ENCODE measurements around the gene SRA1. TPM values are rescaled to one million over a fixed set of nuclear protein-coding genes. Genes with fewer than 3 reads are reported as not detected.
A peak's percentile ranks its signal among the peaks of the same experiment; 100 is the strongest.

Gene SRA1
- total RNA-seq, 5 donors from 2014 or later (not counting 1 experiment from before 2014, with no cell fraction given), result 26.8 to 30.5 (median 28.4) TPM

- Mint-ChIP-seq H3K36me3 (peaks cover 29% of the 10 kb centered on the region), H3K27me3 (no peaks in the 10 kb centered on the region)
Observed at GRCh38 chr5:140565024-140565779, 7.9 kb upstream of the SRA1 start.

GRCh38 chr5:140564196-140565023 is 7.1 kb upstream of the SRA1 start, which contains the start of the genes APBB3 and SLC35A4:
TSS of gene APBB3 (minus strand) at chr5:140564598. CDS start at chr5:140564245, 353 bp downstream.
TSS of gene SLC35A4 (plus strand) at chr5:140564828. CDS start at chr5:140567170, 2,342 bp downstream.
- Mint-ChIP-seq H3K27me3 (no peaks in the 10 kb centered on the region), H3K36me3 (peaks cover 28% of the 10 kb centered on the region), H3K27ac (peak within 1 kb of the TSS; percentile 96 to 99), H3K9me3 (no peaks in the 10 kb centered on the region), H3K4me1 (peaks cover 64 to 74% (median 66%) of the 10 kb centered on the region in 3 donors), H3K4me3 (peak within 1 kb of the TSS; percentile 90 to 98 (median 94))
- ChIA-PET POLR2A (interaction anchor here (0.5 to 2.3 kb wide), 7 partner anchors 9 to 85 kb away, joined by 3 to 11 read pairs (median 4); partner anchors contain the start of genes EIF4EBP3 (in 1 of the 2), IK (in 1 of the 2) and NDUFA2 (in 1 of the 2)), CTCF (interaction anchor here in 1 of 2 donors (0.6 to 1.9 kb wide), 4 partner anchors 17 to 147 kb away, joined by 3 to 11 read pairs (median 3); partner anchors contain the start of gene EIF4EBP3)
- Histone ChIP-seq H3K36me3 (ENCODE audit: control insufficient read depth in 2 of 2, extremely low read depth in 1 of 2, insufficient read depth in 1 of 2, low read length in 1 of 2) (peaks cover 11 to 41% of the 10 kb centered on the region in 2 donors), H3K9me3 (no peaks in the 10 kb centered on the region), H3K4me1 (ENCODE audit: control insufficient read depth in 1 of 2, extremely low read depth in 1 of 2, insufficient read depth in 2 of 2, low read length in 2 of 2) (peaks cover 13 to 46% of the 10 kb centered on the region in 2 experiments), H3K27me3 (replicated peaks in 1 of 2; ENCODE audit: control insufficient read depth in 2 of 2, extremely low read depth in 1 of 2, insufficient read depth in 2 of 2, low read length in 1 of 2) (no peaks in the 10 kb centered on the region), H3K27ac (ENCODE audit: low read length) (peak within 1 kb of the TSS; percentile 83), H3K4me3 (ENCODE audit: control insufficient read depth in 1 of 2, extremely low read depth in 1 of 2, low read length in 1 of 2) (peak within 1 kb of the TSS; percentile 65 to 96)
- under 1% methylated on average over 71 of the region's 74 CpGs for WGBS (ENCODE audit: insufficient coverage)
- DNase-seq (peak; percentile 90 to 99 (median 99)), ATAC-seq (replicated peaks in 1 of 4) (peak; percentile 88 to 91 (median 90))

More at GRCh38 chr5:140565024-140565779, 7.9 kb upstream of the SRA1 start:
- Mint-ChIP-seq H3K9me3 (no peaks in the 10 kb centered on the region), H3K27ac (peak overlapping the region; percentile 96 to 99), H3K4me3 (peak overlapping the region; percentile 90 to 98 (median 94)), H3K4me1 (peaks cover 67 to 79% (median 74%) of the 10 kb centered on the region in 3 donors)
- DNase-seq (no peak), ATAC-seq (replicated peaks in 1 of 4) (peak in 1 of 4 experiments; percentile 1)
- ChIA-PET CTCF (interaction anchor here in 1 of 2 donors (0.6 to 1.2 kb wide), 4 partner anchors 20 to 146 kb away, joined by 3 to 4 read pairs (median 3); no protein-coding TSS in a partner anchor), POLR2A (interaction anchor here (0.6 to 2.3 kb wide), 5 partner anchors 17 to 62 kb away, joined by 3 to 11 read pairs (median 4); partner anchors contain the start of gene EIF4EBP3 (in 1 of the 2))
- Histone ChIP-seq H3K36me3 (ENCODE audit: control insufficient read depth in 2 of 2, extremely low read depth in 1 of 2, insufficient read depth in 1 of 2, low read length in 1 of 2) (peaks cover 11 to 48% of the 10 kb centered on the region in 2 donors), H3K27ac (ENCODE audit: low read length) (peak overlapping the region; percentile 83), H3K4me3 (ENCODE audit: control insufficient read depth in 1 of 2, extremely low read depth in 1 of 2, low read length in 1 of 2) (peak overlapping the region; percentile 65 to 96), H3K27me3 (replicated peaks in 1 of 2; ENCODE audit: control insufficient read depth in 2 of 2, extremely low read depth in 1 of 2, insufficient read depth in 2 of 2, low read length in 1 of 2) (no peaks in the 10 kb centered on the region), H3K9me3 (no peaks in the 10 kb centered on the region), H3K4me1 (ENCODE audit: control insufficient read depth in 1 of 2, extremely low read depth in 1 of 2, insufficient read depth in 2 of 2, low read length in 2 of 2) (peaks cover 13 to 53% of the 10 kb centered on the region in 2 experiments)
- 0% methylated on average over 5 of the region's 13 CpGs for WGBS (ENCODE audit: insufficient coverage)

- peak overlapping the region; percentile 96 to 99 for H3K27ac Mint-ChIP-seq
- 78% methylated on average over 3 of the region's 8 CpGs for WGBS (ENCODE audit: insufficient coverage)
- Histone ChIP-seq H3K36me3 (ENCODE audit: control insufficient read depth in 2 of 2, extremely low read depth in 1 of 2, insufficient read depth in 1 of 2, low read length in 1 of 2) (peaks cover 8 to 40% of the 10 kb centered on the region in 2 donors), H3K9me3 (no peaks in the 10 kb centered on the region), H3K27ac (ENCODE audit: low read length) (peak overlapping the region; percentile 83), H3K27me3 (replicated peaks in 1 of 2; ENCODE audit: control insufficient read depth in 2 of 2, extremely low read depth in 1 of 2, insufficient read depth in 2 of 2, low read length in 1 of 2) (no peaks in the 10 kb centered on the region), H3K4me3 (ENCODE audit: control insufficient read depth in 1 of 2, extremely low read depth in 1 of 2, low read length in 1 of 2) (peak overlapping the region; percentile 65 to 96), H3K4me1 (ENCODE audit: control insufficient read depth in 1 of 2, extremely low read depth in 1 of 2, insufficient read depth in 2 of 2, low read length in 2 of 2) (peaks cover 13 to 38% of the 10 kb centered on the region in 2 experiments)
- no peaks in the 10 kb centered on the region for H3K27me3 Mint-ChIP-seq
- peaks cover 56 to 70% (median 58%) of the 10 kb centered on the region in 3 donors for H3K4me1 Mint-ChIP-seq
- peaks cover 26% of the 10 kb centered on the region for H3K36me3 Mint-ChIP-seq
- no peak for ATAC-seq (replicated peaks in 1 of 4)
- H3K4me3 Mint-ChIP-seq, result peak overlapping the region; percentile 90 to 98 (median 94)
- DNase-seq, result peak in 2 of 35 experiments; percentile 13 to 28
- ChIA-PET CTCF (interaction anchor here in 1 of 2 donors (1.9 kb wide), 1 partner anchor 16 kb away, joined by 11 read pairs; the partner anchor contains the start of gene EIF4EBP3), POLR2A (interaction anchor here (0.6 to 2.3 kb wide), 5 partner anchors 15 to 85 kb away, joined by 3 to 11 read pairs (median 4); partner anchors contain the start of genes EIF4EBP3 (in 1 of the 2), IK (in 1 of the 2) and NDUFA2 (in 1 of the 2))
- H3K9me3 Mint-ChIP-seq, result no peaks in the 10 kb centered on the region
Observed at GRCh38 chr5:140563596-140563995, 6.3 kb upstream of the SRA1 start.

- DNase-seq (no peak), ATAC-seq (replicated peaks in 1 of 4) (no peak)
- no peak overlapping the region for H3K4me3 ChIP-seq (ENCODE audit: control insufficient read depth in 1 of 2, extremely low read depth in 1 of 2, low read length in 1 of 2)
- no peak overlapping the region for H3K27ac ChIP-seq (ENCODE audit: low read length)
- Mint-ChIP-seq H3K9me3 (no peaks in the 10 kb centered on the region), H3K36me3 (peaks cover 16% of the 10 kb centered on the region), H3K27ac (no peak overlapping the region), H3K4me3 (no peak overlapping the region), H3K27me3 (no peaks in the 10 kb centered on the region), H3K4me1 (peaks cover 53 to 64% (median 53%) of the 10 kb centered on the region in 3 donors)
- CTCF ChIA-PET, result interaction anchor here in 1 of 2 donors (1.1 kb wide), 1 partner anchor 15 kb away, joined by 3 read pairs; the partner anchor contains the start of gene EIF4EBP3
- H3K4me1 ChIP-seq (ENCODE audit: control insufficient read depth in 1 of 2, extremely low read depth in 1 of 2, insufficient read depth in 2 of 2, low read length in 2 of 2), result peaks cover 13 to 40% of the 10 kb centered on the region in 2 experiments
- no peaks in the 10 kb centered on the region for H3K9me3 ChIP-seq
- H3K36me3 ChIP-seq (ENCODE audit: control insufficient read depth in 2 of 2, extremely low read depth in 1 of 2, insufficient read depth in 1 of 2, low read length in 1 of 2), result peaks cover 3 to 28% of the 10 kb centered on the region in 2 donors
- H3K27me3 ChIP-seq (replicated peaks in 1 of 2; ENCODE audit: control insufficient read depth in 2 of 2, extremely low read depth in 1 of 2, insufficient read depth in 2 of 2, low read length in 1 of 2), result no peaks in the 10 kb centered on the region
- POLR2A ChIA-PET, result no interaction called here
- WGBS (ENCODE audit: insufficient coverage), result 94% methylated on average over 7 of the region's 10 CpGs
Observed at GRCh38 chr5:140561753-140562523, 4.7 kb upstream of the SRA1 start.

- H3K4me3 Mint-ChIP-seq, result no peak overlapping the region
- no peaks in the 10 kb centered on the region for H3K9me3 ChIP-seq
- ATAC-seq (replicated peaks in 1 of 4) (no peak), DNase-seq (no peak)
- ChIA-PET CTCF (interaction anchor here in 1 of 2 donors (1.4 kb wide), 1 partner anchor 13 kb away, joined by 5 read pairs; the partner anchor contains the start of gene EIF4EBP3), POLR2A (no interaction called here)
- peaks cover 0 to 19% of the 10 kb centered on the region in 2 donors for H3K36me3 ChIP-seq (ENCODE audit: control insufficient read depth in 2 of 2, extremely low read depth in 1 of 2, insufficient read depth in 1 of 2, low read length in 1 of 2)
- no peaks in the 10 kb centered on the region for H3K27me3 ChIP-seq (replicated peaks in 1 of 2; ENCODE audit: control insufficient read depth in 2 of 2, extremely low read depth in 1 of 2, insufficient read depth in 2 of 2, low read length in 1 of 2)
- H3K4me1 ChIP-seq (ENCODE audit: control insufficient read depth in 1 of 2, extremely low read depth in 1 of 2, insufficient read depth in 2 of 2, low read length in 2 of 2), result peaks cover 20 to 39% of the 10 kb centered on the region in 2 experiments
- H3K4me1 Mint-ChIP-seq, result peaks cover 53 to 65% (median 54%) of the 10 kb centered on the region in 3 donors
- H3K27ac ChIP-seq (ENCODE audit: low read length), result no peak overlapping the region
- no peaks in the 10 kb centered on the region for H3K9me3 Mint-ChIP-seq
- peaks cover 12% of the 10 kb centered on the region for H3K36me3 Mint-ChIP-seq
- H3K4me3 ChIP-seq (ENCODE audit: control insufficient read depth in 1 of 2, extremely low read depth in 1 of 2, low read length in 1 of 2), result no peak overlapping the region
- WGBS (ENCODE audit: insufficient coverage), result 93% methylated on average over 7 of the region's 10 CpGs
- H3K27ac Mint-ChIP-seq, result peak overlapping the region in 1 of 2 donors; percentile 52
- H3K27me3 Mint-ChIP-seq, result no peaks in the 10 kb centered on the region
Observed at GRCh38 chr5:140560227-140560626, 3.0 kb upstream of the SRA1 start.
